Upper lobe of left lung (tissue), 6 donors: ENCODE data around the gene CIAPIN1. TPM values are rescaled to one million over a fixed set of nuclear protein-coding genes. Genes with fewer than 3 reads are reported as not detected.

Experiments used
- ATAC-seq, 2 donors: fragments of 200-7000 bp; cut with Tn5 transposase; one replicate each; pipeline ENCODE4 v1.9.1; 2022; ENCODE audit warnings: mild to moderate bottlenecking in 2 of 2, moderate library complexity in 2 of 2; ENCODE audit not compliant: low FRiP score in 2 of 2
- DNase-seq, 2 donors: peaks; one replicate each; pipeline ENCODE4 v3.0.0-alpha.2; 2019 to 2020
- H3K27ac ChIP-seq, 4 donors: fragments of 200-600 bp; sonication (generic); one replicate each; pipeline ENCODE4 v1.5.1; 2016 to 2019
- H3K27me3 ChIP-seq, 4 donors: fragments of 200-600 bp; sonication (generic); one replicate each; pipeline ENCODE4 v1.5.1; 2017 to 2019
- H3K36me3 ChIP-seq, 4 donors: fragments of 200-600 bp; sonication (generic); one replicate each; pipeline ENCODE4 v1.5.1; 2016 to 2019
- H3K4me1 ChIP-seq, 4 donors: fragments of 200-600 bp; sonication (generic); one replicate each; pipeline ENCODE4 v1.5.1; 2018 to 2019
- H3K4me3 ChIP-seq, 4 donors: fragments of 200-600 bp; sonication (generic); one replicate each; pipeline ENCODE4 v1.5.1; 2017 to 2019; ENCODE audit warnings: mild to moderate bottlenecking in 2 of 4, moderate library complexity in 1 of 4
- H3K9me3 ChIP-seq, 4 donors: fragments of 200-600 bp; sonication (generic); one replicate each; pipeline ENCODE4 v1.5.1; 2018 to 2019
- EP300 ChIP-seq, 4 donors: sonication (generic); formaldehyde crosslinking; IDR thresholded peaks; one replicate each; pipeline ENCODE4 v1.5.1; 2017; ENCODE audit warnings: antibody characterized with exemption in 4 of 4, control low read depth in 2 of 4
- POLR2A ChIP-seq, 4 donors: fragments of 450-650 bp; IDR thresholded peaks; one replicate each; pipeline ENCODE4 v1.5.1; 2016 to 2017; ENCODE audit warnings: antibody characterized with exemption in 4 of 4, mild to moderate bottlenecking in 2 of 4
- POLR2AphosphoS5 ChIP-seq, 2 donors: sonication (generic); formaldehyde crosslinking; IDR thresholded peaks; one replicate each; pipeline ENCODE4 v1.5.1; 2017; ENCODE audit warnings: antibody characterized with exemption in 2 of 2
- WGBS, 2 donors: methylation state at CpG; one replicate each; pipeline ENCODE4 v1.1.5; 2017 to 2018; 5-methylcytosine and 5-hydroxymethylcytosine counted together
- total RNA-seq, 6 donors: library from RNA; depleted of rRNA in 4 of 6; stranded (reverse); fragments of >200 nt in 4 of 6; gene quantifications; one replicate each; pipeline versions ENCODE4 v1.1.0 to v1.2.1, GENCODE V29; 2016 to 2021
- TF ChIP-seq, protein P1 (sequence below), 6 experiments: fragments of 450-650 bp in 4 of 6; fragments of 200-600 bp in 2 of 6; sonication (generic) in 2 of 6; IDR thresholded peaks; one replicate each; pipeline ENCODE4 v1.5.1; 2016 to 2019; ENCODE audit warnings: antibody characterized with exemption in 6 of 6
- donor health status: DM: no; HTN: no; CAD: no; lungs with moderate emphysema.
- donor health status: DM: no; HTN: yes; CAD: no; lungs with severe emphysema.

Gene CIAPIN1
- total RNA-seq, 6 donors from 2014 or later = 21.0 to 44.5 (median 36.5) TPM

DNA sequence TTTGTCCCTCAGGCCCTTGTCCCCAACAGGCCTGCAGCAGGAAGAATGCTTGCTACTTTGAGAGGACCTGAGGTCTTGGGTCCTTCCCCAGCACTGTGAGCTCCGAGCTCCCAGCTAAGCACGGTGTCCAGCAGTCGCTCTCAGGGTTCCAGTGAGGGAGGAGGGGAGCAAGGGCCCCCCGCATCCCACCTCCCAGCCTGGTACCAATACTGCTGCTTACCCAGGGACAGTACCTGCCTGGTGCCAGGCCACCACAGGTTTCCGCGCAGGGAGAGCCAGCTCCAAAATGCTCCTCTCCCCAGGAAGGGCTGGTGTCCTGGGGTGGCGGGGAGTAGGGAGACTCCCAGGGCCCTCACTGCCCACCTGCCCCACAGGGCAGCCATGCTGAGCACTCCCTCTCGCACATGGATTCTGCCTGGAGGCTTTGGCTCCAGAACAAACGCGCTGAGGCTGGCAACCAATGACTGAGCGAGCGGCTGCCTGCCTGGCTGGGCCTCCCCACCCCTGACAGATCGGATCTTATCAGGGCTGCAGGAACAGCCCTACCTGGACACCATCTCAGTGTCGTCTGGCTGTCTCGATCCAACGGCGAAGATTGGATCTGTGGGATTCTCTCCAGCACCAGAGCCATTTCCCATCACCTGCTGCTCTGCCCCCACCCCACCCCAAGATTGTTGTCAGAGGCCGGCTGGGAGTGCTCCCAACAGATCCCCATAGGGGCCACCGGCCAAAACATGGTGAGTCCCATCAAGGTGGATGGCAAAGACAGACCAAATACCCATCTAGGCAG, 36.7 kb upstream of the CIAPIN1 start:
- 64 to 90% methylated on average over 2 to 9 of the region's 19 CpGs for WGBS, 2 donors
- Histone ChIP-seq H3K27ac (peak overlapping the region in 3 of 4 donors; percentile 3 to 14 (median 12)), H3K9me3 (no peaks in the 10 kb centered on the region), H3K4me1 (peaks cover 33 to 55% (median 42%) of the 10 kb centered on the region in 4 donors), H3K4me3 (no peak overlapping the region), H3K27me3 (no peaks in the 10 kb centered on the region), H3K36me3 (no peaks in the 10 kb centered on the region)
- ATAC-seq = no peak
- DNase-seq = peak in 1 of 2 donors; percentile 57
- TF ChIP-seq POLR2A (IDR thresholded peaks at IDR 0.05) (no peak), EP300 (IDR thresholded peaks at IDR 0.05) (no peak), POLR2AphosphoS5 (IDR thresholded peaks at IDR 0.05) (no peak)
- TF ChIP-seq, protein P1, sequence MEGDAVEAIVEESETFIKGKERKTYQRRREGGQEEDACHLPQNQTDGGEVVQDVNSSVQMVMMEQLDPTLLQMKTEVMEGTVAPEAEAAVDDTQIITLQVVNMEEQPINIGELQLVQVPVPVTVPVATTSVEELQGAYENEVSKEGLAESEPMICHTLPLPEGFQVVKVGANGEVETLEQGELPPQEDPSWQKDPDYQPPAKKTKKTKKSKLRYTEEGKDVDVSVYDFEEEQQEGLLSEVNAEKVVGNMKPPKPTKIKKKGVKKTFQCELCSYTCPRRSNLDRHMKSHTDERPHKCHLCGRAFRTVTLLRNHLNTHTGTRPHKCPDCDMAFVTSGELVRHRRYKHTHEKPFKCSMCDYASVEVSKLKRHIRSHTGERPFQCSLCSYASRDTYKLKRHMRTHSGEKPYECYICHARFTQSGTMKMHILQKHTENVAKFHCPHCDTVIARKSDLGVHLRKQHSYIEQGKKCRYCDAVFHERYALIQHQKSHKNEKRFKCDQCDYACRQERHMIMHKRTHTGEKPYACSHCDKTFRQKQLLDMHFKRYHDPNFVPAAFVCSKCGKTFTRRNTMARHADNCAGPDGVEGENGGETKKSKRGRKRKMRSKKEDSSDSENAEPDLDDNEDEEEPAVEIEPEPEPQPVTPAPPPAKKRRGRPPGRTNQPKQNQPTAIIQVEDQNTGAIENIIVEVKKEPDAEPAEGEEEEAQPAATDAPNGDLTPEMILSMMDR (IDR thresholded peaks at IDR 0.05) = no peak

DNA sequence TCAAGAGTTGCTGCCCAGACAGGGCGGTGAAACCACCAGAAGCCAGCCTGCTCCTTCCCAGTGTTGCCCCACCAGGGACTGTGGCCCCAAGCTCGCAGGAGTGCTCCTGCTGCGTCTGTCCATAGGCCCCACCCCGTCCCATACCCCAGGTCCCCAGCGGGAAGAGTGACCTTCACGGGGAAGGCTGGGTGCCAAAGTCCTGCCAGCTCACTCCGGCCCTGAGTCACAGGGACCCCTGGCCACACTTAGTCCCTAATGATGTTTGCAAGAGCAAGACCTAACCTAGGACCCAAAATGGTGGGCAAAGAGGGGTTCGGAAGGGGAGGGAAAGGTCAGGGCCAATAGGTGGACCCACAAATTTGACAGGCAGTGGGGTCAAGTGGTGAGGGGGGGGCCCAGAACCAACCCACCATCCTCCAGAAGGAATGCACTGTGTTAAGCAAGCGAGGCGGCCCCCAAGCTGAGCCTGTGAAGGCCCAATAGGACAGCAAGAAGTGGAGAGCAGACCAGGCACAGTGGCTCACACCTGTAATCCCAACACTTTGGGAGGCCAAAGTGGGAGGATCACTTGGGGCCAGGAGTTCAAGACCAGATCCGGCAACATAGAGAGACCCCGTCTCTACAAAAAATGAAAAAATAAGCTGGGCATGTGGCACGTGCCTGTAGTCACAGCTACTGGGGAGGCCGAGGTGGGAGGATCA, 35.8 kb upstream of the CIAPIN1 start:
- ATAC-seq (no peak), DNase-seq (peak in 1 of 2 donors; percentile 46)
- H3K9me3 ChIP-seq = no peaks in the 10 kb centered on the region
- no peaks in the 10 kb centered on the region for H3K27me3 ChIP-seq
- peaks cover 39 to 65% (median 52%) of the 10 kb centered on the region in 4 donors for H3K4me1 ChIP-seq
- no peak overlapping the region for H3K27ac ChIP-seq
- TF ChIP-seq EP300 (IDR thresholded peaks at IDR 0.05) (no peak), POLR2AphosphoS5 (IDR thresholded peaks at IDR 0.05) (no peak), POLR2A (IDR thresholded peaks at IDR 0.05) (no peak)
- TF ChIP-seq, protein P1 (IDR thresholded peaks at IDR 0.05) = no peak
- no peak overlapping the region for H3K4me3 ChIP-seq
- WGBS, 2 donors = 86 to 92% methylated on average over 11 to 14 of the region's 14 CpGs
- no peaks in the 10 kb centered on the region for H3K36me3 ChIP-seq

DNA sequence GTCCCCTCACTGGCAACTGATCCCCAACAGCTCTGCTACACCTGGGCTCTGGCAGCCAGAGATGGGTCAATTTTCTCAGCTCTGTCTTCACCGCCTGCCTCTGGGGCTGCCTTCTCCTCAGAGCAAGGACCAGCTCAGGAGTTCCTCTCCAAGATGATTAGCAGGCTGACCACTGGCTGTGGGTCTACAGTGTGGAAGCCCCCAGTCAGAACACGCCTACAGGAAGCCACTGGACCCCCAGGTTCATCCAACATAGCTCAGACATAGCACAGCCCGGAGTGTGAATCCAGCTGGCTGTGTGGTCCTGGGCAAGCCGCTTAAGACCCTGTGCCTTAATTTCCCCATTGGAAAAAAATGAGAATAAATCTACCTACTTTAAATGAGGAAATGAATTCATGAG, 34.2 kb upstream of the CIAPIN1 start:
- no peak for ATAC-seq
- DNase-seq = no peak
- H3K9me3 ChIP-seq = no peaks in the 10 kb centered on the region
- WGBS, 2 donors = 90 to 93% methylated on average over 3 to 4 of the region's 4 CpGs
- no peaks in the 10 kb centered on the region for H3K27me3 ChIP-seq
- no peak overlapping the region for H3K4me3 ChIP-seq
- no peaks in the 10 kb centered on the region for H3K36me3 ChIP-seq
- peaks cover 41 to 72% (median 60%) of the 10 kb centered on the region in 4 donors for H3K4me1 ChIP-seq
- no peak for TF ChIP-seq EP300 (IDR thresholded peaks at IDR 0.05)
- TF ChIP-seq, protein P1 (IDR thresholded peaks at IDR 0.05) = no peak
- TF ChIP-seq POLR2A (IDR thresholded peaks at IDR 0.05) = no peak
- no peak for TF ChIP-seq POLR2AphosphoS5 (IDR thresholded peaks at IDR 0.05)
- H3K27ac ChIP-seq = no peak overlapping the region

DNA sequence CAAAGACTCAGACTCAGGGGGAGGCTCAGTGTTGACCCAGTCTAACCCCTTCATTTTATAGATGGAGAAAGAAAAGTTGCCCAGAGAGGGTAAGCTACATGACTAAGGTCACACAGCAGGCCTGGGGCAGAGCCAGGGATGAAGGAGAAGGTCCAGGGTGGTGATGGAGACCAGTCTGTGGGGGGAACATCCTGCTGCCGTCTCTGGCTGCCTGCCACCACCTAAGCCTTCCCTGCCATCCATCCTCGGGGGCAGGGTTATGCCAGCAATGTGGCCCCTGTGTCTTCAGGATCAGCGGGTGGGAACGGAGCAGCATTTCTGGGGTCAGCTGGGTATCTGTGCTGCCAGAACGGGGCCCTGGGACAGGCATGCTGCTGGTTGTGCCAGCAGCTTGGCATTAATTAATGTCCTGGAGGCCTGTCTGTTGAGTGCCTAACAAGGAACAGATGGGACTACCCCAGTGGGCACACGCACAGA, 33.6 kb upstream of the CIAPIN1 start:
- H3K9me3 ChIP-seq = no peaks in the 10 kb centered on the region
- no peak overlapping the region for H3K4me3 ChIP-seq
- H3K27me3 ChIP-seq = no peaks in the 10 kb centered on the region
- H3K27ac ChIP-seq = peak overlapping the region; percentile 40 to 64 (median 62)
- WGBS, 2 donors = 50 to 83% methylated on average over 1 to 6 of the region's 6 CpGs
- no peak for DNase-seq
- TF ChIP-seq, protein P1 (IDR thresholded peaks at IDR 0.05) = no peak
- TF ChIP-seq POLR2AphosphoS5 (IDR thresholded peaks at IDR 0.05) = no peak
- no peak for TF ChIP-seq POLR2A (IDR thresholded peaks at IDR 0.05)
- TF ChIP-seq EP300 (IDR thresholded peaks at IDR 0.05) = no peak
- peaks cover 47 to 75% (median 65%) of the 10 kb centered on the region in 4 donors for H3K4me1 ChIP-seq
- H3K36me3 ChIP-seq = no peaks in the 10 kb centered on the region
- no peak for ATAC-seq
